Fibroblast of mammary gland (primary cell): ENCODE measurements around the gene MGAT4A.

Experiments
- DNase-seq: peaks from one replicate; pipeline ENCODE4 v3.0.0-alpha.2; 2010; ENCODE audit warnings: low read depth
- H3K4me3 ChIP-seq: 2 replicates; pipeline ENCODE4 v1.5.1; 2011; ENCODE audit warnings: low read depth, mild to moderate bottlenecking, low read length, moderate library complexity; ENCODE audit not compliant: control insufficient read depth
- TF ChIP-seq, protein P1 (sequence below): conservative IDR thresholded peaks from 2 replicates; pipeline ENCODE4 v1.5.1; 2011; ENCODE audit warnings: low read depth, low read length, inconsistent platforms; ENCODE audit not compliant: control insufficient read depth, insufficient read depth

Gene MGAT4A

GRCh38 chr2:98697651-98698337 is 33.1 kb downstream of the MGAT4A start:
- TF ChIP-seq, protein P1, sequence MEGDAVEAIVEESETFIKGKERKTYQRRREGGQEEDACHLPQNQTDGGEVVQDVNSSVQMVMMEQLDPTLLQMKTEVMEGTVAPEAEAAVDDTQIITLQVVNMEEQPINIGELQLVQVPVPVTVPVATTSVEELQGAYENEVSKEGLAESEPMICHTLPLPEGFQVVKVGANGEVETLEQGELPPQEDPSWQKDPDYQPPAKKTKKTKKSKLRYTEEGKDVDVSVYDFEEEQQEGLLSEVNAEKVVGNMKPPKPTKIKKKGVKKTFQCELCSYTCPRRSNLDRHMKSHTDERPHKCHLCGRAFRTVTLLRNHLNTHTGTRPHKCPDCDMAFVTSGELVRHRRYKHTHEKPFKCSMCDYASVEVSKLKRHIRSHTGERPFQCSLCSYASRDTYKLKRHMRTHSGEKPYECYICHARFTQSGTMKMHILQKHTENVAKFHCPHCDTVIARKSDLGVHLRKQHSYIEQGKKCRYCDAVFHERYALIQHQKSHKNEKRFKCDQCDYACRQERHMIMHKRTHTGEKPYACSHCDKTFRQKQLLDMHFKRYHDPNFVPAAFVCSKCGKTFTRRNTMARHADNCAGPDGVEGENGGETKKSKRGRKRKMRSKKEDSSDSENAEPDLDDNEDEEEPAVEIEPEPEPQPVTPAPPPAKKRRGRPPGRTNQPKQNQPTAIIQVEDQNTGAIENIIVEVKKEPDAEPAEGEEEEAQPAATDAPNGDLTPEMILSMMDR = no peak
- no peak for DNase-seq
- H3K4me3 ChIP-seq = no peak overlapping the region

GRCh38 chr2:98696200-98696599 is 34.7 kb downstream of the MGAT4A start:
- H3K4me3 ChIP-seq = no peak overlapping the region
- TF ChIP-seq, protein P1 = no peak
- DNase-seq = no peak

- TF ChIP-seq, protein P1 = no peak
- no peak overlapping the region for H3K4me3 ChIP-seq
- DNase-seq = no peak
Measured at GRCh38 chr2:98695255-98695654, 35.7 kb downstream of the MGAT4A start.

- TF ChIP-seq, protein P1 = no peak
- no peak overlapping the region for H3K4me3 ChIP-seq
- no peak for DNase-seq
Measured at GRCh38 chr2:98693477-98693876, 37.5 kb downstream of the MGAT4A start.

- H3K4me3 ChIP-seq = no peak overlapping the region
- TF ChIP-seq, protein P1 = no peak
- DNase-seq = no peak
Measured at GRCh38 chr2:98692090-98693054, 38.6 kb downstream of the MGAT4A start.

GRCh38 chr2:98691303-98691702 is 39.6 kb downstream of the MGAT4A start:
- TF ChIP-seq, protein P1 = no peak
- no peak overlapping the region for H3K4me3 ChIP-seq
- DNase-seq = no peak
